Stimulated activated CD4-positive, alpha-beta T cell treated with anti-CD3 and anti-CD28 coated beads, TNF-alpha, amount 100 ng/mL, for 24 hours (primary cell): Measurements from ENCODE around the gene GDI2.
"Not testable (repeated sequence)": the region's sequence is repeated elsewhere in the genome, so short reads cannot be mapped to it uniquely, and the experiment has no call there.

Experiments used
- DNase-seq, 3 experiments: peaks; one replicate each; pipeline ENCODE4 v3.0.0-alpha.2; 2020; ENCODE audit warnings: low read depth in 3 of 3

Gene GDI2

DNA sequence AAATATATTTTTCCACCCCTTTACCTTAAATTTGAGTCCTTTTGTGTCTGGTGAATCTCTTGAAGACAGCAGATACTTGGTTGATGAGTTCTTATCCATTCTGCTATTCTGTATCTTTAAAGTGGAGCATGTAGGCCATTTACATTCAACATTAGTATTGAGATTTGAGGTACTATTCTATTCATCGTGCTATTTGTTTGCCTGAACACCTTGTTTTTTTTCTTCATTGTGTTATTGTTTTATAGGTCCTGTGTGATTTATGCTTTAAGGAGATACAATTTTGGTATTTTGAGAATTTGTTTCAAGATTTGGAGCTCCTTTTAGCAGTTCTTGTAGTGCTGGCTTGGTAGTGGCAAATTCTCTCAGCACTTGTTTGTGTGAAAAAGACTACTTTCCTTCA is 29.9 kb downstream of the GDI2 start:
- DNase-seq = no peak

DNA sequence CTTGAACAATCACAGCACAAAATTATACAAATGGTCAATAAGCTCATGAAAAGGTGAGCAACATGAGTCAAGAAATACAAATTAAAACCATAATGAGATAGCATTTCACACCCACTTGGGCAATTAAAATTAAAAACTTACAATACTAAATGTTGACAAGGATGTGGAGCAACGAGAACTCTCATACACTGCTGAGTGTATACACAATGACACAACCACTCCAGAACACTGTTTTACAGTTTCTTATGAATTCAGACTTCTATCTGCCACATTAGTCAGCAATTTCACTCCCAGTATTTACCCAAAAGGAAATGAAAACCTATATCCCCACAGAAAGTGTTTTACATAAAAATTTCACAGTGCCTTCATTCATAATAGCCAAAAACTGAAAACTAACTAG is 31.1 kb downstream of the GDI2 start:
- no peak for DNase-seq

- DNase-seq = no peak
Observed at GRCh38 chr10:5779730-5780129, 33.5 kb downstream of the GDI2 start.

- not testable (repeated sequence) for DNase-seq
Observed at GRCh38 chr10:5777758-5778157, 35.5 kb downstream of the GDI2 start.

- no peak for DNase-seq
Observed at GRCh38 chr10:5776881-5777197, 36.4 kb downstream of the GDI2 start.

GRCh38 chr10:5776136-5776880 is 36.9 kb downstream of the GDI2 start:
- no peak for DNase-seq

DNA sequence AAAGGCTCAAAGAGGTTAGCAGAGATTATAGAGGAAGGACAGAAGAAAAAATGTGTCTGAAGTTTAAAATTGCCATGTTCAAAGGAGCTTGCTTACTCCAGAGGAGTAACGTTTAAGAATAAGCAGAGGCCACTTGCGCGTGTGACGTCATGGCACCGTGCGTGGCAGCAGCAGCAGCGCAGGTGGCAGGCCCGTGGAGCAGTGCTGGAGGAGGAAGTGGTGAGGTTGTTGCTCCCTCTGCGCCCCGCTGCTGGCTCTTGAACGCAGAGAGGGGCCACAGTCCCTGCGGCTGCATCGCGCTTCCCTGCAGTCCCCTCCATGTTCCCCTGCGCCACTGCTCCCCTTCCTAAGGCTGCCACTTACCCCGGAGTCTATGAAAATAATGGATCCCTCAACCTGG is 37.5 kb downstream of the GDI2 start:
- peak; percentile 50 to 71 (median 61) for DNase-seq

DNA sequence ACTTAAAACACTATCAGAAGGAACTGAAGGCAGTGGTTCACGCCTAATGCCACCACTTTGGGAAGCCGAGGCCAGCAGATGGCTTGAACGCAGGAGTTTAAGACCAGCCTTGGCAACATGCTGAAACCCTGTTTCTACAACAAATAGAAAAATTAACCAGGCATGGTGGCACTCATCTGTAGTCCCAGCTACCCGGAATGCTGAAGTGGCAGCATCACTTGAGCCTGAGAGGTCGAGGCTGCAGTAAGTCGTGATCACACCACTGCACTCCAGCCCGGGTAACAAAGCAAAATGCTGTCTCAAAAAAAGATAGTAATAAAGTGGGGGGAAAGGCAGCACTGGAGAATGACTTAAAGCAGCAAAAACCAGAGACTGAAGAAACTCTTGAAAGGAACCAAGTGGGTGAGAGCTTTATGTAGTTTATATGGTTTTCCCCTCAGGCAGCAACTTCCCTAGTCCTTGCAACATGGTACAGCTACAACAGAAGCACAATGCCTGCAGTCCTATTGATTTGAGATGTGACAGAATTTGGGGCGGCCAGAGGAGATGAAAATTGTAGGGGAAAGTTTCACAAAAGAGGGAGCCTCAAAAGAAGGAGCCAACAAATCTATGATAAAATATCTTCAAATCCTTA is 38.1 kb downstream of the GDI2 start:
- DNase-seq = no peak

DNA sequence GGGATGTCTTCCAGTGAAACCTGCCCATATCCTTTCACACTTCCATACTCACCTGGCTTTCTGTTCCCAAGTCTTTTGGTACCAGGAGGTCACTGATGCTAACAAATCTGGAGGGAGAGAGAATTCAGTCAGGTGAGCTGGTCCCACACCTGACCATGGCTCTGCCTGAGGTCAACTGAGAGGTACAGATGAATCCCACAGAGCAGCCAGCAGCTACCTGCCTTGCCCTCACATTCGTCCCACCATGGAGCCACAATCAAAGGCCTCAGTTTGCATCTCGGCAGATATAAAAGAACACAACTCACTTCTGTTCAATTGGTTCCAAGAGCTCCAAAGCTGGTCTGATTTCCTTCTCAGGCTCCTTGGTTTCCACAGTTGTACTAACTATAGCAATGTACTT is 47.0 kb downstream of the GDI2 start:
- no peak for DNase-seq

- DNase-seq = no peak
Observed at GRCh38 chr10:5765617-5766016, 47.6 kb downstream of the GDI2 start.

DNA sequence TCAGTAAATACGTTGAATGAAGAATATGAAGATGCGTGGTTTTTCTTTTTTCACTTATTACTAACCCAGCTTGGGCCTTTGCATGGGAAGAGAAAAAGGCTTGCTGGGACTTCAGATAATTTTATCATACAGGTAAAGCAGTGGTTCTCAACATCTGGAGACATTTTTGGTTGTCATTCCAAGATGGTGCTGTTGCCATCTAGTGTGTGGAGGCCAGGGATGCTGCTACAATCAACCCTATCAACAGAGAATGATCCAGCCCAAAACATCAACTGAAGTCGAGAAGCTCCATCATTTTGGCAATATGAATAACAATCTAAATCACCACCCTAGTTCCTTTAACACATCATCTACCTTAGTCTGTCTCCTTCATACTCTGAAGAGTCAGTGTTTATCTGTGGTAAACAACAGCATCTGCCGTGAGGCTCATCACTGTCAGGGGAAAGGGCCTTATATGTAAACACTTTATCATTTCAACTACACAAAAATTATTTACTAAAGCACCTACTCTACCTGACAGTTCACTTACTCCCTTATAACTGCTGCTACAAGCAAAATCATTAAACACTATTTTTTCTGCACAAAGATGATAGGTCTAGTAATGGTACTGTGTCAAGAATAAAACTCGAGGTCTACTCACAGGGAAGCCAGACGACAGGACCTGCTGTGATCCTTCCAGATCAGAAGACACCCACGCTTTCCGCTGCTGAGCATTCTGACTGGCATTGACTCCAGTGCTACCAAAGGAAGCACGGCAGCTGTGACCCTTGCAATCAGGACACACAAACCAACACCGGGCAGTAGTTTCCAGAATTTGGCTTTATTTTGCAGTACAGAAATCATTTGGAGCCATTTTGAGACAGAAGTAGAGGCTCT is 48.6 kb downstream of the GDI2 start:
- no peak for DNase-seq

DNA sequence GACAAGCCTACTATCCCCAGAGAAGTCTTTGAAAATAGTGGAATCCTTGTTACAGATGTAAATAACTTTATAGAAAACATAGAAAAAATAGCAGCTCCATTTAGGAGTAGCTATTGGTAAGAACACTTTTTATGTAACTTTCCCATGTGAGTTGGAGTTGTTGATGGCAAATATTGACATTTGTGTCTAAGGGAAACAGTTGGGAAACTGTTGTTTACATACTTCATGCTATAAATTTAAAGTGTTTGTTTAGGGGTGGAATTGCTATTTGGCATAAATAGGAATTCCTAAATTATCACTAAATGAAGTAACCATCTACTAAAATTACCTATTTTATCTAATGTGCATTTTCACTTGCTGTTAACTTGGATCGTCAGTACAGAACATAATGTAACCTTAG is 50.7 kb downstream of the GDI2 start:
- no peak for DNase-seq

DNA sequence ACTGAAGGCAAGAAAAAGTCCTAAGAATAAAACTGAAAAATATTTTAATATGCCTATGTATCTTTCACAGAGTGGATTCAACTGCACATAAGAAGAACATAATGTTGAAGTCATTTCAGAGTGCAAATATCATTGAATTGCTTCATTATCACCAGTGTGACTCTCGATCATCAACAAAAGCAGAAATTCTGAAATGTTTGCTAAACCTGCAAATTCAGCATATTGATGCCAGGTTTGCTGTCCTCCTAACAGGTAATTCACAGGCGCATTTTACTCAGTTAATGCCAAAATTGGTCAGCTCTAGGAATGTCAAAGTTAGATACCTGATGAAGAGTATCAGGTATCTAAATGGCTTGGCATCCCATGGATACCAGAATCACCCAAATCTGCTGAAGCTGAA is 52.0 kb downstream of the GDI2 start:
- DNase-seq = no peak

GRCh38 chr10:5760515-5760914 is 52.7 kb downstream of the GDI2 start:
- DNase-seq = no peak

DNA sequence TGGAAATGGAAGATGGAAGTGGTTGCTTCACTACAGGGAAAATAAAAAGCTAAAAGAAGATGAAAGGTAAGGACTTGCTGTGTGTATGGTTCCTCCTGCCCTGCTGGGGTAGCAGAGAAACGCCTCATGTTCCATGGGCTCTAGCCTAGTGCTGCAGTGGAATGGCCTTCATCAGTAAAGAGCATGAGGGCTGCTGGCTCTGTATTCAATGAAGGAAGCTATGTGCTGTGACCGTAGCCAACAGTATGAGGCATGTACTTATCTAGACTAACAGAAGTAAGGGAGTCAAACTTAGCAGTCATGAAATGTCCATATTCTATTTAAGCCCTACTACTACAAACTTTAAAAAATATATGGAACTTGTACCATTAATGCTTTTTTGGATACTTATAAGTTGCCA is 54.3 kb downstream of the GDI2 start:
- DNase-seq = no peak

DNA sequence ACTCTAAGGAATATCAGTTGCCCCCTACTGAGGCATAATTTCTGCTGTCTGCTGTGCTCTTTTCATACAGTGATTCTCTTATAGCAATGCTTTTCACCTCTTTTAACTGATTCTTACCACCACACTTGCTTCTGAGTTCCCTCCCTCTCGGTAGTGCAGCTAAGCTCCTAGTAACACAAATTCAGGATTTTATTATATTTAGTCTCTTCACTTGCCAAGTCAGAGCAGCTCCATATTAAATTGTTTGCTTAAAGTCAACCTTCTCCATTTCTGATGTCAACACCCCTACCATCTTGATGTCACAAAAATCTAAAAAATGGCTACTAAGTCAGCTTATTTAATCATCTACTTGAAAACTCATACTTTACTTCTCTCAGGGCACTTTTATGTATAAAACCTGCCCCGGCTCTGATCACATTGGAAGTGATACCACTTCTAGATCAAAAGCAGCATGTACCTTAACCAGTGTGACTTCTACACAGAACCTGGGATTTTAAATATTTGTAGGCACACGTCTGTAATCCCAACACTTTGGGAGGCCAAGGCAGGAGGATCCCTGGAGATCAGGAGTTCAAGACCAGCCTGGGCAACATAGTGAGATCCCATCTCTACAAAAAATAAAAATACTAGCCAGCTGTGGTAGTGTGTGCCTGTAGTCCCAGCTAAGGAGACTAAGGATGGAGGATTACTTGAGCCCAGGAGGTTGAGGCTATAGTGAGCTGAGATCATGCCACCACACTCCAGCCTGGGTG is 55.3 kb downstream of the GDI2 start:
- no peak for DNase-seq

- DNase-seq = no peak
Observed at GRCh38 chr10:5752301-5752871, 60.8 kb downstream of the GDI2 start.

DNA sequence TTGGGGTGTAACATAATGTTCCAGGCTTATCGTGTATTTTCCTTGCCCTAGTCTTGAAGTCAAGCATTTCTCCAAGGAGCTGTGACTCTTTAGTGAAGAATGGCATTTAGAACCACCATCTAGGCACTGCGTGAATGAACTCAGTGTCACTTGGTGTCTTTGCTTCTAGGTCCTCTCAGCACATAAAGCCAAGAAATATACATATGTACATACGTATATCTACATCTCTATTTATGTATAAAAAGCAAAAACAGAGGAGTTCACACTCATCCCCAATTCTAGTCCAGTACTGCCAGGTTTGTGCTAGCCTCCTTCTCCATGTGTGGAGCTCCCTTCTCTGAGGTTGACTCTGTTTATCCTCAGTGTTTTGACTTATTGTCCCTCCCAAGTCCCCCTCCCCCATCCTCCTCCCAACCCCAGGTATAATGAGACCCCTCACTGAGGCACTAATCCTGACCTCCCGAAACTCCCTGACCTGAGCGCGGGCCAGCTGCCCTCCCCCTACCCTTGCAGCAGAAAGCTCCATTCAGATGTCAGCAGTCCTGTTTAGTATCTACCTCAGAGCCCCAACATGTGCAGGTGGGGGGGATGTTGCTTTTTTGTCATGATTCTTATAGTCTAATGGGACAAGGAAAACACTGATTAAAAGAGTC is 61.5 kb downstream of the GDI2 start:
- no peak for DNase-seq

DNA sequence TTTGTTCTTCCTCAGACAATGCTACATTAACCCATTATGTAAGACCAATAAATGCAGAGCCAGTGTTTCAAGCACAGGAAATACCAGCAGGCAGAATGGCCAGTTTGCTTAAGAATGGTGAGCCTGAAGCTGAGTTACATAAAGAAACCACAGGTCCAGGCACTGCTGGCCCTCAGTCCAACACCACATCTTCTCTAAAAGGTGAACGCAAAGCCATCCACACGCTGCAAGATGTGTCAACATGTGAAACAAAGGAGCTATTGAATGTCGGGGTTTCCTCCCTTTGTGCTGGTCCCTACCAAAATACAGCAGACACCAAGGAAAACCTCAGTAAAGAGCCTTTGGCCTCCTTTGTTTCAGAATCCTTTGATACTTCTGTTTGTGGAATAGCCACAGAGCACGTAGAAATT is 64.8 kb downstream of the GDI2 start:
- DNase-seq = no peak

- DNase-seq = no peak
Observed at GRCh38 chr10:5746197-5746596, 67.0 kb downstream of the GDI2 start.

- DNase-seq = no peak
Observed at GRCh38 chr10:5744849-5745248, 68.4 kb downstream of the GDI2 start.
